Spleen (tissue), 7 donors: Measurements from ENCODE around the gene LRRC32.

Source experiments
- POLR2A ChIP-seq, 3 donors: fragments of 450-650 bp; IDR thresholded peaks; one replicate each; pipeline ENCODE4 v1.5.1; 2017; ENCODE audit warnings: antibody characterized with exemption in 3 of 3, mild to moderate bottlenecking in 1 of 3
- TF ChIP-seq, protein P1 (sequence below), 11 experiments: fragments of 200-600 bp in 7 of 11; fragments of 450-650 bp in 4 of 11; sonication (generic) in 4 of 11; IDR thresholded peaks in 8 of 11; conservative IDR thresholded peaks in 3 of 11; 1 replicate in 7 of 11; 2 replicates in 4 of 11; pipeline versions ENCODE4 v1.4.0 to v1.8.0; 2016 to 2021; ENCODE audit warnings: antibody characterized with exemption in 11 of 11, inconsistent platforms in 4 of 11, mild to moderate bottlenecking in 1 of 11
- donor health status: DM: no; HTN: no; CAD: no; lungs with moderate emphysema.
- donor health status: DM: no; HTN: no; CAD: no.
- donor health status: DM: no; HTN: no; CAD: no.

DNA sequence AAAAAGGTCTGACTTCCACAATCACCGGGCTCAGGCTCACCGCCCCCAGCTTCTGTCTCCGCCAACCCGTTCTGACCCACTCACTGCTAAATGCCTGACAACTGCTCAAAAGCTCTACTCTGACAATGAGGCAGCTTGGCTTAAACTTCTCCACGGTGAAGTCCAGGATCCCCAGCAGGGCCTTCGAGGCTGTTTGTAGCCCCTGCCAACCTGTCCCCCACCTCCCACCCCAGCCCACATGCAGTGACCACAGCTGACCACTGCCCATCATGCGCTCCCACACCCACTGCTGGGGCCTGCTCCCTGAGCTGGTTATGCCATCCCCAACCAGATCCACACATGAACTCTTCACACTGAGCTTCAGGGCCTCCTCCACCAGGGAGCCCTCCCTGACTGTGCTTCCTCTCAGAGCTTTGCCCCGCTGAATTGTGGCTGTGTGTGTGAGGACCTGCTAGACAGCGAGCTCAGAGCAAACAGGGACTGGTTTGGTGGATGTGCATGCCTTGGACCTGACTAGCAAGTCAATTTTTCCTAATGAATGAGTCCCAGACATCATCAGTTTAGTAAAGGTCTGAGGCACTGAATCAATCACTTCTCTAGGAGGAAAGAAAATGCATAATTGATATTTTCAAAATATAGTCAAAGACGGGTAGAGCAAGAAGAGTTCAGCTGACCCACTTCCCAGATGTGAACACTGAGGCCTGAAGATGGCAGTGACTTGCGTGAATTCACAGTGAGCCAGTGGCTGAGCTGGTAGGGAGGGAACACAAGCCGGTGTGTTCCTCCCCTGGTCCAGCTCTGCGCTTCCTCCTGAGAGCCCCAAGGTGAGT lies 7.7 kb downstream of the LRRC32 start:
- TF ChIP-seq, protein P1, sequence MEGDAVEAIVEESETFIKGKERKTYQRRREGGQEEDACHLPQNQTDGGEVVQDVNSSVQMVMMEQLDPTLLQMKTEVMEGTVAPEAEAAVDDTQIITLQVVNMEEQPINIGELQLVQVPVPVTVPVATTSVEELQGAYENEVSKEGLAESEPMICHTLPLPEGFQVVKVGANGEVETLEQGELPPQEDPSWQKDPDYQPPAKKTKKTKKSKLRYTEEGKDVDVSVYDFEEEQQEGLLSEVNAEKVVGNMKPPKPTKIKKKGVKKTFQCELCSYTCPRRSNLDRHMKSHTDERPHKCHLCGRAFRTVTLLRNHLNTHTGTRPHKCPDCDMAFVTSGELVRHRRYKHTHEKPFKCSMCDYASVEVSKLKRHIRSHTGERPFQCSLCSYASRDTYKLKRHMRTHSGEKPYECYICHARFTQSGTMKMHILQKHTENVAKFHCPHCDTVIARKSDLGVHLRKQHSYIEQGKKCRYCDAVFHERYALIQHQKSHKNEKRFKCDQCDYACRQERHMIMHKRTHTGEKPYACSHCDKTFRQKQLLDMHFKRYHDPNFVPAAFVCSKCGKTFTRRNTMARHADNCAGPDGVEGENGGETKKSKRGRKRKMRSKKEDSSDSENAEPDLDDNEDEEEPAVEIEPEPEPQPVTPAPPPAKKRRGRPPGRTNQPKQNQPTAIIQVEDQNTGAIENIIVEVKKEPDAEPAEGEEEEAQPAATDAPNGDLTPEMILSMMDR (IDR thresholded peaks at IDR 0.05 in 8 of 11, conservative IDR thresholded peaks at IDR 0.05 in 3 of 11), result no peak
- no peak for TF ChIP-seq POLR2A (IDR thresholded peaks at IDR 0.05)
